Parathyroid adenoma (tissue), 2 donors: Measurements from ENCODE around the gene TTC28.
"Not testable (repeated sequence)": the region's sequence is repeated elsewhere in the genome, so short reads cannot be mapped to it uniquely, and the experiment has no call there.

ENCODE experiments used
- H2AFZ ChIP-seq: fragments of 300-600 bp; sonication (generic); one replicate; pipeline ENCODE4 v1.7.0; 2017; ENCODE audit warnings: antibody characterized with exemption, mild to moderate bottlenecking
- H3K27ac ChIP-seq: fragments of 300-600 bp; sonication (generic); one replicate; pipeline ENCODE4 v1.7.0; 2017
- H3K27me3 ChIP-seq: fragments of 300-600 bp; sonication (generic); one replicate; pipeline ENCODE4 v1.7.0; 2017; ENCODE audit warnings: low read length; ENCODE audit not compliant: control insufficient read depth, insufficient read depth
- H3K36me3 ChIP-seq: fragments of 300-600 bp; sonication (generic); one replicate; pipeline ENCODE4 v1.7.0; 2017; ENCODE audit warnings: low read length; ENCODE audit not compliant: control insufficient read depth, insufficient read depth
- H3K4me1 ChIP-seq: fragments of 300-600 bp; sonication (generic); one replicate; pipeline ENCODE4 v1.7.0; 2017; ENCODE audit warnings: control low read depth
- H3K4me2 ChIP-seq: fragments of 300-600 bp; sonication (generic); one replicate; pipeline ENCODE4 v1.7.0; 2017; ENCODE audit warnings: low read length
- H3K4me3 ChIP-seq: fragments of 300-600 bp; sonication (generic); one replicate; pipeline ENCODE4 v1.7.0; 2017; ENCODE audit warnings: low read depth, low read length
- H3K79me2 ChIP-seq: fragments of 300-600 bp; sonication (generic); one replicate; pipeline ENCODE4 v1.7.0; 2017; ENCODE audit warnings: control low read depth
- H3K9ac ChIP-seq: fragments of 300-600 bp; sonication (generic); one replicate; pipeline ENCODE4 v1.7.0; 2017; ENCODE audit warnings: mild to moderate bottlenecking
- H3K9me3 ChIP-seq: fragments of 300-600 bp; sonication (generic); one replicate; pipeline ENCODE4 v1.7.0; 2017; ENCODE audit warnings: low read length; ENCODE audit not compliant: control insufficient read depth
- TF ChIP-seq, protein P1 (sequence below): fragments of 300-600 bp; sonication (generic); IDR thresholded peaks from one replicate; pipeline ENCODE4 v1.7.0; 2017; ENCODE audit warnings: antibody characterized with exemption, mild to moderate bottlenecking
- donor health status: primary hyperparathyroidism.

TTC28 gene

GRCh38 chr22:28477556-28477955 lies 202.1 kb downstream of the TTC28 start:
- no peak overlapping the region for H2AFZ ChIP-seq

GRCh38 chr22:28474330-28474729 lies 205.3 kb downstream of the TTC28 start:
- Histone ChIP-seq H3K9ac (no peak overlapping the region), H3K4me2 (no peak overlapping the region), H3K4me1 (no peaks in the 10 kb centered on the region), H3K79me2 (no peaks in the 10 kb centered on the region), H3K4me3 (no peak overlapping the region), H2AFZ (no peak overlapping the region), H3K9me3 (no peaks in the 10 kb centered on the region), H3K27me3 (no peaks in the 10 kb centered on the region), H3K27ac (no peak overlapping the region), H3K36me3 (no peaks in the 10 kb centered on the region)
- TF ChIP-seq, protein P1, sequence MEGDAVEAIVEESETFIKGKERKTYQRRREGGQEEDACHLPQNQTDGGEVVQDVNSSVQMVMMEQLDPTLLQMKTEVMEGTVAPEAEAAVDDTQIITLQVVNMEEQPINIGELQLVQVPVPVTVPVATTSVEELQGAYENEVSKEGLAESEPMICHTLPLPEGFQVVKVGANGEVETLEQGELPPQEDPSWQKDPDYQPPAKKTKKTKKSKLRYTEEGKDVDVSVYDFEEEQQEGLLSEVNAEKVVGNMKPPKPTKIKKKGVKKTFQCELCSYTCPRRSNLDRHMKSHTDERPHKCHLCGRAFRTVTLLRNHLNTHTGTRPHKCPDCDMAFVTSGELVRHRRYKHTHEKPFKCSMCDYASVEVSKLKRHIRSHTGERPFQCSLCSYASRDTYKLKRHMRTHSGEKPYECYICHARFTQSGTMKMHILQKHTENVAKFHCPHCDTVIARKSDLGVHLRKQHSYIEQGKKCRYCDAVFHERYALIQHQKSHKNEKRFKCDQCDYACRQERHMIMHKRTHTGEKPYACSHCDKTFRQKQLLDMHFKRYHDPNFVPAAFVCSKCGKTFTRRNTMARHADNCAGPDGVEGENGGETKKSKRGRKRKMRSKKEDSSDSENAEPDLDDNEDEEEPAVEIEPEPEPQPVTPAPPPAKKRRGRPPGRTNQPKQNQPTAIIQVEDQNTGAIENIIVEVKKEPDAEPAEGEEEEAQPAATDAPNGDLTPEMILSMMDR = no peak

More at GRCh38 chr22:28477556-28477955, 202.1 kb downstream of the TTC28 start:
- Histone ChIP-seq H3K27ac (no peak overlapping the region), H3K4me2 (no peak overlapping the region), H3K27me3 (no peaks in the 10 kb centered on the region), H3K79me2 (no peaks in the 10 kb centered on the region), H3K9me3 (no peaks in the 10 kb centered on the region), H3K4me3 (no peak overlapping the region), H3K9ac (no peak overlapping the region), H3K4me1 (no peaks in the 10 kb centered on the region), H3K36me3 (no peaks in the 10 kb centered on the region)
- TF ChIP-seq, protein P1 = no peak

GRCh38 chr22:28473258-28473657 lies 206.4 kb downstream of the TTC28 start:
- Histone ChIP-seq H3K4me2 (no peak overlapping the region), H3K36me3 (no peaks in the 10 kb centered on the region), H3K4me3 (no peak overlapping the region), H3K79me2 (no peaks in the 10 kb centered on the region), H3K27ac (no peak overlapping the region), H3K27me3 (no peaks in the 10 kb centered on the region), H3K4me1 (no peaks in the 10 kb centered on the region), H3K9ac (no peak overlapping the region), H2AFZ (no peak overlapping the region), H3K9me3 (no peaks in the 10 kb centered on the region)
- TF ChIP-seq, protein P1 = no peak

DNA sequence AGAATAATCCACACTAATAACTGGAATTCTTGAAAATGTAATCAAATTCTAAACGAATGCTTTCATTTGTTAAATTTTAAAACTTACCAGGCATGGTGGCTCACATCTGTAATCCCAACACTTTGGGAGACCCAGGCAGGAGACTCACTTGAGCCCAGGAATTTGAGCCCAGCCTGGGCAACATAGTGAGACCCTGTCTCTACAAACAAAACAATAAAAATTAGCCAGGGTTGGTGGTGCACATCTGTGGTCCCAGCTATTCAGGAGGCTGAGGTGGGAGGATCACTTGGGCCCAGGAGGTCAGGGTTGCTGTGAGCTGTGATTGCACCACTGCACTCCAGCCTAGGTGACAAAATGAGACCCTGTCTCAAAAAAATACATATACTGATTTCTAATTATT lies 212.6 kb downstream of the TTC28 start:
- H2AFZ ChIP-seq, H3K27me3 ChIP-seq, H3K4me2 ChIP-seq, H3K4me1 ChIP-seq, H3K36me3 ChIP-seq, H3K27ac ChIP-seq, H3K9me3 ChIP-seq, H3K79me2 ChIP-seq, H3K4me3 ChIP-seq, H3K9ac ChIP-seq: not testable (repeated sequence)

GRCh38 chr22:28466399-28466798 lies 213.2 kb downstream of the TTC28 start:
- H3K4me1 ChIP-seq = no peaks in the 10 kb centered on the region
- no peaks in the 10 kb centered on the region for H3K27me3 ChIP-seq
- no peak overlapping the region for H3K4me3 ChIP-seq
- H3K79me2 ChIP-seq = no peaks in the 10 kb centered on the region
- no peak overlapping the region for H3K9ac ChIP-seq
- H3K4me2 ChIP-seq = no peak overlapping the region
- no peak overlapping the region for H3K27ac ChIP-seq
- no peaks in the 10 kb centered on the region for H3K9me3 ChIP-seq
- no peak overlapping the region for H2AFZ ChIP-seq
- H3K36me3 ChIP-seq = no peaks in the 10 kb centered on the region
- TF ChIP-seq, protein P1 = no peak
